Astrocyte (in vitro differentiated cells and primary cell): ENCODE measurements around the gene RALGPS1. TPM values are rescaled to one million over a fixed set of nuclear protein-coding genes. Genes with fewer than 3 reads are reported as not detected.

ENCODE experiments used
- DNase-seq: peaks from one replicate; pipeline ENCODE4 v3.0.0-alpha.2; 2010; ENCODE audit warnings: low read depth
- FAIRE-seq: peaks from 2 replicates; lab custom pipeline; 2011; peaks lifted over from hg19 to GRCh38; lab: Jason Lieb, UNC
- H2AFZ ChIP-seq: 2 replicates; pipeline ENCODE4 v1.6.0; 2012; ENCODE audit warnings: low read depth, low read length, inconsistent platforms
- H3K27ac ChIP-seq: 2 replicates; pipeline ENCODE4 v1.5.1; 2011; ENCODE audit warnings: low read depth, low read length, inconsistent platforms
- H3K27me3 ChIP-seq: 2 replicates; pipeline ENCODE4 v1.6.0; 2011; ENCODE audit warnings: low read length, inconsistent platforms; ENCODE audit not compliant: insufficient read depth
- H3K36me3 ChIP-seq: 2 replicates; pipeline ENCODE4 v1.5.1; 2011; ENCODE audit warnings: low read length, inconsistent platforms; ENCODE audit not compliant: insufficient read depth
- H3K4me1 ChIP-seq: 2 replicates; pipeline ENCODE4 v1.5.1; 2011; ENCODE audit warnings: low read length, inconsistent platforms; ENCODE audit not compliant: insufficient read depth
- H3K4me2 ChIP-seq: 2 replicates; pipeline ENCODE4 v1.6.0; 2012; ENCODE audit warnings: low read length, inconsistent platforms
- H3K4me3 ChIP-seq: 2 replicates; pipeline ENCODE4 v1.5.1; 2011; ENCODE audit warnings: low read depth, mild to moderate bottlenecking, low read length, inconsistent platforms; ENCODE audit not compliant: insufficient read depth
- H3K79me2 ChIP-seq: 2 replicates; pipeline ENCODE4 v1.6.0; 2012; ENCODE audit warnings: mild to moderate bottlenecking, low read length, inconsistent platforms; ENCODE audit not compliant: insufficient read depth
- H3K9ac ChIP-seq: 2 replicates; pipeline ENCODE4 v1.6.0; 2012; ENCODE audit warnings: mild to moderate bottlenecking, low read length, inconsistent platforms
- H3K9me3 ChIP-seq: 2 replicates; pipeline ENCODE4 v1.5.1; 2012; ENCODE audit warnings: low read depth, mild to moderate bottlenecking, low read length, inconsistent platforms; ENCODE audit not compliant: insufficient read depth
- H4K20me1 ChIP-seq: 2 replicates; pipeline ENCODE4 v1.6.0; 2012; ENCODE audit warnings: low read length, inconsistent platforms; ENCODE audit not compliant: insufficient read depth
- H3K27ac Mint-ChIP-seq: one replicate; pipeline ENCODE4 v1.8.0; 2021; ENCODE audit warnings: mild to moderate bottlenecking, mixed read lengths; ENCODE audit not compliant: unreplicated experiment
- H3K27me3 Mint-ChIP-seq: one replicate; pipeline ENCODE4 v1.8.0; 2021; ENCODE audit warnings: low read depth, mixed read lengths; ENCODE audit not compliant: unreplicated experiment
- H3K36me3 Mint-ChIP-seq: one replicate; pipeline ENCODE4 v1.8.0; 2021; ENCODE audit warnings: low read depth, mixed read lengths; ENCODE audit not compliant: unreplicated experiment
- H3K4me1 Mint-ChIP-seq: one replicate; pipeline ENCODE4 v1.8.0; 2021; ENCODE audit warnings: low read depth, mixed read lengths; ENCODE audit not compliant: unreplicated experiment
- H3K4me3 Mint-ChIP-seq: one replicate; pipeline ENCODE4 v1.8.0; 2021; ENCODE audit warnings: mild to moderate bottlenecking, moderate library complexity, mixed read lengths; ENCODE audit not compliant: unreplicated experiment
- H3K9me3 Mint-ChIP-seq: one replicate; pipeline ENCODE4 v1.8.0; 2021; ENCODE audit warnings: mild to moderate bottlenecking, mixed read lengths; ENCODE audit not compliant: unreplicated experiment
- CTCF ChIP-seq: IDR thresholded peaks from 2 replicates; pipeline ENCODE4 v1.5.1; 2011; ENCODE audit warnings: low read depth, mild to moderate bottlenecking, inconsistent platforms, low read length, moderate library complexity; ENCODE audit not compliant: insufficient read depth
- EZH2 ChIP-seq: IDR thresholded peaks from 2 replicates; pipeline ENCODE4 v1.6.1; 2012; ENCODE audit warnings: mild to moderate bottlenecking, low read length, inconsistent platforms; ENCODE audit not compliant: insufficient read depth
- total RNA-seq: library from RNA; stranded (reverse); gene quantifications from 2 replicates; pipeline ENCODE4 v1.2.1, GENCODE V29; 2021

The RALGPS1 gene
- total RNA-seq, 1 donor from 2014 or later: 2.8 TPM

GRCh38 chr9:127219520-127219919 is 304.9 kb downstream of the RALGPS1 start:
- H3K27ac Mint-ChIP-seq: no peak overlapping the region
- no peaks in the 10 kb centered on the region for H3K9me3 Mint-ChIP-seq
- FAIRE-seq: no peak
- no peaks in the 10 kb centered on the region for H3K79me2 ChIP-seq
- no peak overlapping the region for H3K4me3 Mint-ChIP-seq
- no peaks in the 10 kb centered on the region for H3K36me3 Mint-ChIP-seq
- H3K27ac ChIP-seq: no peak overlapping the region
- peaks cover 4% of the 10 kb centered on the region for H3K4me1 Mint-ChIP-seq
- no peak for DNase-seq
- TF ChIP-seq EZH2 (no peak), CTCF (no peak)
- H3K9me3 ChIP-seq: no peaks in the 10 kb centered on the region
- peaks cover 2% of the 10 kb centered on the region for H3K4me1 ChIP-seq
- H4K20me1 ChIP-seq: no peaks in the 10 kb centered on the region
- peaks cover 30% of the 10 kb centered on the region for H3K27me3 ChIP-seq
- H3K4me3 ChIP-seq: no peak overlapping the region
- no peak overlapping the region for H3K9ac ChIP-seq
- H3K36me3 ChIP-seq: no peaks in the 10 kb centered on the region
- H2AFZ ChIP-seq: no peak overlapping the region
- H3K4me2 ChIP-seq: no peak overlapping the region
- H3K27me3 Mint-ChIP-seq: peaks cover 40% of the 10 kb centered on the region

- no peak for DNase-seq
Observed at GRCh38 chr9:127221695-127222094, 307.1 kb downstream of the RALGPS1 start.

More at GRCh38 chr9:127221695-127222094, 307.1 kb downstream of the RALGPS1 start:
- H3K4me1 Mint-ChIP-seq: no peaks in the 10 kb centered on the region
- H3K9me3 Mint-ChIP-seq: no peaks in the 10 kb centered on the region
- H3K27ac Mint-ChIP-seq: no peak overlapping the region
- Histone ChIP-seq H3K27ac (no peak overlapping the region), H2AFZ (no peak overlapping the region), H3K4me1 (peaks cover 3% of the 10 kb centered on the region), H3K79me2 (no peaks in the 10 kb centered on the region), H3K9me3 (no peaks in the 10 kb centered on the region), H3K4me3 (no peak overlapping the region), H3K9ac (no peak overlapping the region), H3K4me2 (no peak overlapping the region), H4K20me1 (no peaks in the 10 kb centered on the region), H3K27me3 (peaks cover 25% of the 10 kb centered on the region), H3K36me3 (no peaks in the 10 kb centered on the region)
- no peak for TF ChIP-seq EZH2
- no peak for TF ChIP-seq CTCF
- peaks cover 36% of the 10 kb centered on the region for H3K27me3 Mint-ChIP-seq
- no peak for FAIRE-seq
- H3K4me3 Mint-ChIP-seq: no peak overlapping the region
- H3K36me3 Mint-ChIP-seq: peaks cover 2% of the 10 kb centered on the region
